Smooth muscle cell (in vitro differentiated cells): Measurements from ENCODE around the gene PLVAP. TPM values are rescaled to one million over a fixed set of nuclear protein-coding genes. Genes with fewer than 3 reads are reported as not detected.

Experiments
- DNase-seq: peaks from one replicate; lab custom pipeline; 2025; ENCODE audit not compliant: unreplicated experiment; lab: John Stamatoyannopoulos, UW
- H2AFZ ChIP-seq: fragments of 200-600 bp; sonication (generic); 2 replicates; pipeline ENCODE4 v1.6.0; 2016; ENCODE audit warnings: antibody characterized with exemption, low read depth, mild to moderate bottlenecking
- H3F3A ChIP-seq: fragments of 200-600 bp; sonication (generic); 2 replicates; pipeline ENCODE4 v1.6.0; 2017; ENCODE audit warnings: antibody characterized with exemption, low read depth
- H3K27ac ChIP-seq: fragments of 200-600 bp; sonication (generic); 2 replicates; pipeline ENCODE4 v1.5.1; 2016; ENCODE audit warnings: low read depth, mild to moderate bottlenecking
- H3K27me3 ChIP-seq: fragments of 200-600 bp; sonication (generic); 2 replicates; pipeline ENCODE4 v1.6.1; 2016; ENCODE audit warnings: low read depth, mild to moderate bottlenecking
- H3K36me3 ChIP-seq: fragments of 200-600 bp; sonication (generic); 2 replicates; pipeline ENCODE4 v1.5.1; 2016; ENCODE audit warnings: low read depth
- H3K4me1 ChIP-seq: fragments of 200-600 bp; sonication (generic); 2 replicates; pipeline ENCODE4 v1.5.1; 2016; ENCODE audit warnings: low read depth
- H3K4me2 ChIP-seq: fragments of 200-600 bp; sonication (generic); 2 replicates; pipeline ENCODE4 v1.6.0; 2016; ENCODE audit warnings: mild to moderate bottlenecking
- H3K4me3 ChIP-seq: fragments of 200-600 bp; sonication (generic); 2 replicates; pipeline ENCODE4 v1.5.1; 2016; ENCODE audit warnings: mild to moderate bottlenecking
- H3K79me2 ChIP-seq: fragments of 200-600 bp; sonication (generic); 2 replicates; pipeline ENCODE4 v1.6.0; 2016; ENCODE audit warnings: low read depth, mild to moderate bottlenecking
- H3K9ac ChIP-seq: fragments of 200-600 bp; sonication (generic); 2 replicates; pipeline ENCODE4 v1.6.0; 2016; ENCODE audit warnings: low read depth
- H3K9me3 ChIP-seq: fragments of 200-600 bp; sonication (generic); replicated peaks from 2 replicates; pipeline ENCODE4 v1.5.1; 2016; ENCODE audit warnings: low read depth
- H4K20me1 ChIP-seq: fragments of 200-600 bp; sonication (generic); 2 replicates; pipeline ENCODE4 v1.6.0; 2016; ENCODE audit warnings: low read depth
- CTCF ChIP-seq: fragments of 200-600 bp; sonication (generic); IDR thresholded peaks from 2 replicates; pipeline ENCODE4 v1.5.1; 2017; ENCODE audit warnings: borderline replicate concordance, mild to moderate bottlenecking, antibody characterized with exemption; ENCODE audit not compliant: insufficient read depth, poor library complexity, severe bottlenecking
- WGBS: methylation state at CpG from one replicate; pipeline ENCODE4 v1.1.7; 2016; ENCODE audit warnings: low lambda C conversion rate; 5-methylcytosine and 5-hydroxymethylcytosine counted together
- polyA plus RNA-seq: library from polyadenylated mRNA; unstranded; fragments of >200 nt; fragmentation: Nextera tagmentation; extraction: Ambion mirVana; gene quantifications from 2 replicates; pipeline ENCODE4 v1.2.1, GENCODE V29; 2016
- total RNA-seq: library from RNA; depleted of rRNA; stranded (reverse); fragments of >200 nt; gene quantifications from 2 replicates; pipeline ENCODE4 v1.2.3, GENCODE V29; 2014

The PLVAP gene
- total and polyA plus RNA-seq, 2 experiments from 2014 or later = not detected

- H3K36me3 ChIP-seq = no peaks in the 10 kb centered on the region
- H3K9ac ChIP-seq = no peak overlapping the region
- TF ChIP-seq CTCF = no peak
- H3K27ac ChIP-seq = no peak overlapping the region
- peaks cover 15% of the 10 kb centered on the region for H3K4me1 ChIP-seq
- DNase-seq = no peak
- no peak overlapping the region for H2AFZ ChIP-seq
- 69% methylated on average over 10 of the region's 10 CpGs for WGBS
- no peaks in the 10 kb centered on the region for H3K9me3 ChIP-seq
- H3K27me3 ChIP-seq = no peaks in the 10 kb centered on the region
- H4K20me1 ChIP-seq = no peaks in the 10 kb centered on the region
- H3K4me3 ChIP-seq = no peak overlapping the region
- H3F3A ChIP-seq = no peaks in the 10 kb centered on the region
- H3K4me2 ChIP-seq = no peak overlapping the region
- no peaks in the 10 kb centered on the region for H3K79me2 ChIP-seq
Measured at GRCh38 chr19:17406046-17406886, 29.1 kb upstream of the PLVAP start.

GRCh38 chr19:17405250-17406045, 28.3 kb upstream of the PLVAP start, which contains the start of gene BST2:
Gene BST2, minus strand, starts transcription at chr19:17405630. Its CDS starts 55 bp downstream, at chr19:17405575.
- Histone ChIP-seq H3F3A (no peaks in the 10 kb centered on the region), H3K27me3 (no peaks in the 10 kb centered on the region), H2AFZ (no peak within 1 kb of the TSS), H3K9me3 (no peaks in the 10 kb centered on the region), H4K20me1 (no peaks in the 10 kb centered on the region), H3K4me3 (no peak within 1 kb of the TSS), H3K9ac (no peak within 1 kb of the TSS), H3K79me2 (no peaks in the 10 kb centered on the region), H3K27ac (no peak within 1 kb of the TSS), H3K4me2 (no peak within 1 kb of the TSS), H3K4me1 (peaks cover 15% of the 10 kb centered on the region), H3K36me3 (no peaks in the 10 kb centered on the region)
- 88% methylated on average over 18 of the region's 18 CpGs for WGBS
- TF ChIP-seq CTCF = no peak
- DNase-seq = no peak

GRCh38 chr19:17404621-17405249, 27.6 kb upstream of the PLVAP start:
- no peaks in the 10 kb centered on the region for H3K9me3 ChIP-seq
- H3K27ac ChIP-seq = no peak overlapping the region
- H3F3A ChIP-seq = no peaks in the 10 kb centered on the region
- no peaks in the 10 kb centered on the region for H3K79me2 ChIP-seq
- no peaks in the 10 kb centered on the region for H4K20me1 ChIP-seq
- no peak overlapping the region for H3K9ac ChIP-seq
- H3K4me1 ChIP-seq = peaks cover 15% of the 10 kb centered on the region
- H3K27me3 ChIP-seq = no peaks in the 10 kb centered on the region
- no peak for DNase-seq
- no peak overlapping the region for H2AFZ ChIP-seq
- H3K4me3 ChIP-seq = no peak overlapping the region
- WGBS = 96% methylated on average over 7 of the region's 7 CpGs
- no peaks in the 10 kb centered on the region for H3K36me3 ChIP-seq
- H3K4me2 ChIP-seq = no peak overlapping the region
- no peak for TF ChIP-seq CTCF
